Ishikawa (cell line): ENCODE results near the gene FLAD1.
A peak's percentile ranks its signal among the peaks of the same experiment; 100 is the strongest.

ENCODE experiments used
- CEBPB ChIP-seq: IDR thresholded peaks from 2 replicates; pipeline ENCODE4 v1.6.1; 2012
- CREB1 ChIP-seq: IDR thresholded peaks from 2 replicates; pipeline ENCODE4 v1.6.1; 2012; ENCODE audit warnings: low read depth
- EGR1 ChIP-seq: IDR thresholded peaks from 2 replicates; pipeline ENCODE4 v1.6.1; 2012
- EP300 ChIP-seq: IDR thresholded peaks from 2 replicates; pipeline ENCODE4 v1.6.1; 2012; ENCODE audit warnings: borderline replicate concordance
- FOXM1 ChIP-seq: IDR thresholded peaks from 2 replicates; pipeline ENCODE4 v1.6.1; 2012; ENCODE audit warnings: low read depth, borderline replicate concordance
- MAX ChIP-seq: IDR thresholded peaks from 2 replicates; pipeline ENCODE4 v1.6.1; 2012
- NFIC ChIP-seq: IDR thresholded peaks from 2 replicates; pipeline ENCODE4 v1.6.1; 2012
- RAD21 ChIP-seq: IDR thresholded peaks from 2 replicates; pipeline ENCODE4 v1.6.1; 2012; ENCODE audit warnings: low read depth
- TAF1 ChIP-seq: IDR thresholded peaks from 2 replicates; pipeline ENCODE4 v1.6.1; 2012; ENCODE audit warnings: low read depth, mild to moderate bottlenecking
- TCF12 ChIP-seq: IDR thresholded peaks from 2 replicates; pipeline ENCODE4 v1.6.1; 2012; ENCODE audit warnings: low read depth
- TEAD4 ChIP-seq: IDR thresholded peaks from 2 replicates; pipeline ENCODE4 v1.6.1; 2012
- YY1 ChIP-seq: IDR thresholded peaks from 2 replicates; pipeline ENCODE4 v1.6.1; 2012; ENCODE audit warnings: low read depth
- ZBTB7A ChIP-seq: IDR thresholded peaks from 2 replicates; pipeline ENCODE4 v1.6.1; 2012; ENCODE audit warnings: low read depth
- TF ChIP-seq, protein P1 (sequence below): IDR thresholded peaks from 2 replicates; pipeline ENCODE4 v1.6.1; 2012; ENCODE audit warnings: low read depth, mild to moderate bottlenecking
- TF ChIP-seq, protein P2 (sequence below): IDR thresholded peaks from 2 replicates; pipeline ENCODE4 v1.6.1; 2012

The FLAD1 gene

GRCh38 chr1:155019377-155020245 lies 36.5 kb downstream of the FLAD1 start:
- no peak for TF ChIP-seq FOXM1
- no peak for TF ChIP-seq TEAD4
- no peak for TF ChIP-seq EP300
- TF ChIP-seq CEBPB = no peak
- no peak for TF ChIP-seq TAF1
- no peak for TF ChIP-seq CREB1
- TF ChIP-seq EGR1 = no peak
- TF ChIP-seq NFIC = no peak
- TF ChIP-seq, protein P1, sequence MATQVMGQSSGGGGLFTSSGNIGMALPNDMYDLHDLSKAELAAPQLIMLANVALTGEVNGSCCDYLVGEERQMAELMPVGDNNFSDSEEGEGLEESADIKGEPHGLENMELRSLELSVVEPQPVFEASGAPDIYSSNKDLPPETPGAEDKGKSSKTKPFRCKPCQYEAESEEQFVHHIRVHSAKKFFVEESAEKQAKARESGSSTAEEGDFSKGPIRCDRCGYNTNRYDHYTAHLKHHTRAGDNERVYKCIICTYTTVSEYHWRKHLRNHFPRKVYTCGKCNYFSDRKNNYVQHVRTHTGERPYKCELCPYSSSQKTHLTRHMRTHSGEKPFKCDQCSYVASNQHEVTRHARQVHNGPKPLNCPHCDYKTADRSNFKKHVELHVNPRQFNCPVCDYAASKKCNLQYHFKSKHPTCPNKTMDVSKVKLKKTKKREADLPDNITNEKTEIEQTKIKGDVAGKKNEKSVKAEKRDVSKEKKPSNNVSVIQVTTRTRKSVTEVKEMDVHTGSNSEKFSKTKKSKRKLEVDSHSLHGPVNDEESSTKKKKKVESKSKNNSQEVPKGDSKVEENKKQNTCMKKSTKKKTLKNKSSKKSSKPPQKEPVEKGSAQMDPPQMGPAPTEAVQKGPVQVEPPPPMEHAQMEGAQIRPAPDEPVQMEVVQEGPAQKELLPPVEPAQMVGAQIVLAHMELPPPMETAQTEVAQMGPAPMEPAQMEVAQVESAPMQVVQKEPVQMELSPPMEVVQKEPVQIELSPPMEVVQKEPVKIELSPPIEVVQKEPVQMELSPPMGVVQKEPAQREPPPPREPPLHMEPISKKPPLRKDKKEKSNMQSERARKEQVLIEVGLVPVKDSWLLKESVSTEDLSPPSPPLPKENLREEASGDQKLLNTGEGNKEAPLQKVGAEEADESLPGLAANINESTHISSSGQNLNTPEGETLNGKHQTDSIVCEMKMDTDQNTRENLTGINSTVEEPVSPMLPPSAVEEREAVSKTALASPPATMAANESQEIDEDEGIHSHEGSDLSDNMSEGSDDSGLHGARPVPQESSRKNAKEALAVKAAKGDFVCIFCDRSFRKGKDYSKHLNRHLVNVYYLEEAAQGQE = no peak
- no peak for TF ChIP-seq MAX
- no peak for TF ChIP-seq YY1

- TF ChIP-seq TEAD4 (peak; percentile 33), ZBTB7A (no peak)
- TF ChIP-seq, protein P1 = no peak
Measured at GRCh38 chr1:155022136-155022926, 39.2 kb downstream of the FLAD1 start.

- no peak for TF ChIP-seq YY1
- no peak for TF ChIP-seq EP300
- no peak for TF ChIP-seq TEAD4
- peak; percentile 42; the same call in 1 of the 2 replicates for TF ChIP-seq NFIC
- TF ChIP-seq, protein P1 = no peak
- no peak for TF ChIP-seq TAF1
- no peak for TF ChIP-seq MAX
- TF ChIP-seq ZBTB7A = no peak
Measured at GRCh38 chr1:155022927-155023236, 39.7 kb downstream of the FLAD1 start.

DNA sequence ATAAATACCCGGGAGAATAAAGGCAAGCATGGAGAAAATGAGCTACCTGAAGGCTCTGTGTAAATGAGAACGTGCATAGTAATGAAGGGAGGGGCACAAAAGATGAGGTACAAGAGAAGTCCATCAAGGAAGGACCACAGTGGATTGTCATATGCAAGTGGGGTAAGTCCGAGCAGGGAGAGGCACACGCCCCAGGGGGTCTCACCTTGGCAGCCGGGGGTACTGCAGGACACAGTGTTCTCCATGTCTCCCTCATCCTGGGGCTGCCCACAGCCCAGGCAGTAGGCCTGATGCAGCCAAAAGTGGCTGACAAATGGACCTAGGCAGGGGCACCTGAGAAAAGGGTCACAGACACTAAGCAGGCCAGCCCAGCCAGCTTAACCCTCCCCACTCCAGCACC lies 40.5 kb downstream of the FLAD1 start:
- TF ChIP-seq NFIC (no peak), FOXM1 (no peak), TCF12 (no peak), CREB1 (no peak)

DNA sequence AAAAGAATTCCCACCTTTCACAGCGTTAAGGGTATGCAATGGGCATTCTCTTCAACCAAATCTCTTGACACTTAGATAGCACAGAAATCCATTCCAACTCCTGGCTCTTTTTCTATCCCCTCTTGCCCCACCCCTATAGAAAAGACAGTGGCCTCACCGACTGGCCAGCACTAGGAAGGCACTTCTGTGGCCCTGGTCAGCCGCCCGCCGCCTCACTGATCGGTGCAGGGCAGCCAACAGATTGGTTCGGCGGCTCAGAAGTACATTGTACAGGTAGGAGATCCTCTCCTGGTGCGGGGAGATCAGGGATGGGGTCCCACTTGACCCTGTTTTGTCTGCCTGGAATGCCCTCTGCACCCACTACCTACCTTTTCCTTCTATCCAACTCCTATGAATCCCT lies 41.2 kb downstream of the FLAD1 start:
- no peak for TF ChIP-seq EP300
- no peak for TF ChIP-seq RAD21
- no peak for TF ChIP-seq YY1
- TF ChIP-seq CREB1 = no peak
- TF ChIP-seq EGR1 = no peak
- TF ChIP-seq MAX = no peak
- TF ChIP-seq TEAD4 = no peak
- TF ChIP-seq TCF12 = no peak
- TF ChIP-seq NFIC = no peak
- TF ChIP-seq, protein P1 = no peak
- TF ChIP-seq, protein P2, sequence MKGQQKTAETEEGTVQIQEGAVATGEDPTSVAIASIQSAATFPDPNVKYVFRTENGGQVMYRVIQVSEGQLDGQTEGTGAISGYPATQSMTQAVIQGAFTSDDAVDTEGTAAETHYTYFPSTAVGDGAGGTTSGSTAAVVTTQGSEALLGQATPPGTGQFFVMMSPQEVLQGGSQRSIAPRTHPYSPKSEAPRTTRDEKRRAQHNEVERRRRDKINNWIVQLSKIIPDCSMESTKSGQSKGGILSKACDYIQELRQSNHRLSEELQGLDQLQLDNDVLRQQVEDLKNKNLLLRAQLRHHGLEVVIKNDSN = no peak
- TF ChIP-seq FOXM1 = no peak
- no peak for TF ChIP-seq ZBTB7A
- TF ChIP-seq CEBPB = no peak
- no peak for TF ChIP-seq TAF1
